Measurements from ENCODE around the gene RBM25.

GRCh38 chr14:73167727-73168126 is 109.4 kb downstream of the RBM25 start:
- no peak for TF ChIP-seq ARNTL (CRISPR knock-in tag; IDR thresholded peaks at IDR 0.05; ENCODE audit: borderline replicate concordance, low read depth)
- no peak for TF ChIP-seq CREB5 (CRISPR knock-in tag; IDR thresholded peaks at IDR 0.05; ENCODE audit: low read depth)
- TF ChIP-seq, protein P1, sequence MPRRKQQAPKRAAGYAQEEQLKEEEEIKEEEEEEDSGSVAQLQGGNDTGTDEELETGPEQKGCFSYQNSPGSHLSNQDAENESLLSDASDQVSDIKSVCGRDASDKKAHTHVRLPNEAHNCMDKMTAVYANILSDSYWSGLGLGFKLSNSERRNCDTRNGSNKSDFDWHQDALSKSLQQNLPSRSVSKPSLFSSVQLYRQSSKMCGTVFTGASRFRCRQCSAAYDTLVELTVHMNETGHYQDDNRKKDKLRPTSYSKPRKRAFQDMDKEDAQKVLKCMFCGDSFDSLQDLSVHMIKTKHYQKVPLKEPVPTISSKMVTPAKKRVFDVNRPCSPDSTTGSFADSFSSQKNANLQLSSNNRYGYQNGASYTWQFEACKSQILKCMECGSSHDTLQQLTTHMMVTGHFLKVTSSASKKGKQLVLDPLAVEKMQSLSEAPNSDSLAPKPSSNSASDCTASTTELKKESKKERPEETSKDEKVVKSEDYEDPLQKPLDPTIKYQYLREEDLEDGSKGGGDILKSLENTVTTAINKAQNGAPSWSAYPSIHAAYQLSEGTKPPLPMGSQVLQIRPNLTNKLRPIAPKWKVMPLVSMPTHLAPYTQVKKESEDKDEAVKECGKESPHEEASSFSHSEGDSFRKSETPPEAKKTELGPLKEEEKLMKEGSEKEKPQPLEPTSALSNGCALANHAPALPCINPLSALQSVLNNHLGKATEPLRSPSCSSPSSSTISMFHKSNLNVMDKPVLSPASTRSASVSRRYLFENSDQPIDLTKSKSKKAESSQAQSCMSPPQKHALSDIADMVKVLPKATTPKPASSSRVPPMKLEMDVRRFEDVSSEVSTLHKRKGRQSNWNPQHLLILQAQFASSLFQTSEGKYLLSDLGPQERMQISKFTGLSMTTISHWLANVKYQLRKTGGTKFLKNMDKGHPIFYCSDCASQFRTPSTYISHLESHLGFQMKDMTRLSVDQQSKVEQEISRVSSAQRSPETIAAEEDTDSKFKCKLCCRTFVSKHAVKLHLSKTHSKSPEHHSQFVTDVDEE (CRISPR knock-in tag; IDR thresholded peaks at IDR 0.05), result no peak
- TF ChIP-seq PATZ1 (CRISPR knock-in tag; IDR thresholded peaks at IDR 0.05; ENCODE audit: borderline replicate concordance), result no peak
- no peak for TF ChIP-seq RARB (CRISPR knock-in tag; IDR thresholded peaks at IDR 0.05)
- no peak for TF ChIP-seq ZFP30 (CRISPR knock-in tag; IDR thresholded peaks at IDR 0.05)

Data from SK-N-SH treated with all-trans-retinoic acid at 6 μM for 48 hours (cell line).